Skeletal muscle satellite cell (primary cell): Measurements from ENCODE around the gene RAB40AL.
"Not testable (repeated sequence)": the region's sequence is repeated elsewhere in the genome, so short reads cannot be mapped to it uniquely, and the experiment has no call there.

Experiments used
- H3K27me3 ChIP-seq: 2 replicates; pipeline ENCODE4 v1.7.0; 2013; ENCODE audit warnings: low read length; ENCODE audit not compliant: control insufficient read depth, insufficient read depth
- H3K36me3 ChIP-seq: 2 replicates; pipeline ENCODE4 v1.7.0; 2013; ENCODE audit warnings: mild to moderate bottlenecking, control low read depth, low read length; ENCODE audit not compliant: insufficient read depth
- H3K4me1 ChIP-seq: 2 replicates; pipeline ENCODE4 v1.7.0; 2013; ENCODE audit warnings: low read length; ENCODE audit not compliant: control insufficient read depth, insufficient read depth
- H3K4me2 ChIP-seq: 2 replicates; pipeline ENCODE4 v1.7.0; 2013; ENCODE audit warnings: mild to moderate bottlenecking, low read length
- H3K4me3 ChIP-seq: 2 replicates; pipeline ENCODE4 v1.7.0; 2013; ENCODE audit warnings: low read length
- H3K9ac ChIP-seq: 2 replicates; pipeline ENCODE4 v1.7.0; 2013; ENCODE audit warnings: mild to moderate bottlenecking, low read depth, low read length, moderate library complexity
- H3K9me3 ChIP-seq: replicated peaks from 2 replicates; pipeline ENCODE4 v1.7.0; 2013; ENCODE audit warnings: mild to moderate bottlenecking, control low read depth, low read length

The RAB40AL gene

GRCh38 chrX:102959471-102959870 is 22.4 kb downstream of the RAB40AL start:
- Histone ChIP-seq H3K4me2 (peak overlapping the region; percentile 51), H3K4me3 (no peak overlapping the region), H3K9me3 (no peaks in the 10 kb centered on the region), H3K9ac (peak overlapping the region; percentile 15), H3K4me1 (peaks cover 20% of the 10 kb centered on the region), H3K27me3 (peaks cover 6% of the 10 kb centered on the region), H3K36me3 (no peaks in the 10 kb centered on the region)

- no peaks in the 10 kb centered on the region for H3K9me3 ChIP-seq
- no peak overlapping the region for H3K9ac ChIP-seq
- peaks cover 14% of the 10 kb centered on the region for H3K4me1 ChIP-seq
- H3K36me3 ChIP-seq, result no peaks in the 10 kb centered on the region
- H3K27me3 ChIP-seq, result peaks cover 6% of the 10 kb centered on the region
- H3K4me2 ChIP-seq, result no peak overlapping the region
- no peak overlapping the region for H3K4me3 ChIP-seq
Measured at GRCh38 chrX:102963955-102964354, 26.9 kb downstream of the RAB40AL start.

GRCh38 chrX:102964940-102965339 is 27.9 kb downstream of the RAB40AL start:
- Histone ChIP-seq H3K27me3 (peaks cover 6% of the 10 kb centered on the region), H3K9ac (no peak overlapping the region), H3K9me3 (no peaks in the 10 kb centered on the region), H3K4me1 (peaks cover 4% of the 10 kb centered on the region), H3K4me2 (no peak overlapping the region), H3K36me3 (no peaks in the 10 kb centered on the region), H3K4me3 (no peak overlapping the region)

GRCh38 chrX:102966701-102967100 is 29.6 kb downstream of the RAB40AL start:
- H3K4me2 ChIP-seq, result no peak overlapping the region
- H3K9ac ChIP-seq, result no peak overlapping the region
- no peaks in the 10 kb centered on the region for H3K36me3 ChIP-seq
- no peaks in the 10 kb centered on the region for H3K4me1 ChIP-seq
- H3K9me3 ChIP-seq, result peaks cover 5% of the 10 kb centered on the region
- no peak overlapping the region for H3K4me3 ChIP-seq
- H3K27me3 ChIP-seq, result peaks cover 3% of the 10 kb centered on the region

- H3K4me3 ChIP-seq, result no peak overlapping the region
- H3K4me2 ChIP-seq, result no peak overlapping the region
- no peaks in the 10 kb centered on the region for H3K27me3 ChIP-seq
- peaks cover 10% of the 10 kb centered on the region for H3K9me3 ChIP-seq
- no peaks in the 10 kb centered on the region for H3K4me1 ChIP-seq
- H3K9ac ChIP-seq, result no peak overlapping the region
- no peaks in the 10 kb centered on the region for H3K36me3 ChIP-seq
Measured at GRCh38 chrX:102968216-102968615, 31.1 kb downstream of the RAB40AL start.

- not testable (repeated sequence) for H3K4me2 ChIP-seq, H3K4me3 ChIP-seq, H3K9ac ChIP-seq, H3K9me3 ChIP-seq, H3K36me3 ChIP-seq, H3K4me1 ChIP-seq
- H3K27me3 ChIP-seq, result peaks cover 10% of the 10 kb centered on the region
Measured at GRCh38 chrX:102971536-102971935, 34.5 kb downstream of the RAB40AL start.

GRCh38 chrX:102975016-102975415 is 37.9 kb downstream of the RAB40AL start:
- H3K27me3 ChIP-seq, result peaks cover 19% of the 10 kb centered on the region

GRCh38 chrX:102976286-102976685 is 39.2 kb downstream of the RAB40AL start:
- peaks cover 6% of the 10 kb centered on the region for H3K4me1 ChIP-seq

More at GRCh38 chrX:102975016-102975415, 37.9 kb downstream of the RAB40AL start:
- Histone ChIP-seq H3K4me2 (no peak overlapping the region), H3K4me1 (peaks cover 6% of the 10 kb centered on the region), H3K9me3 (peaks cover 10% of the 10 kb centered on the region), H3K36me3 (no peaks in the 10 kb centered on the region), H3K4me3 (no peak overlapping the region), H3K9ac (no peak overlapping the region)

GRCh38 chrX:102976793-102977495 is 39.9 kb downstream of the RAB40AL start:
- H3K4me2 ChIP-seq, result no peak overlapping the region
- H3K9me3 ChIP-seq, result peaks cover 4% of the 10 kb centered on the region
- H3K27me3 ChIP-seq, result peaks cover 29% of the 10 kb centered on the region
- H3K4me1 ChIP-seq, result peaks cover 6% of the 10 kb centered on the region
- no peaks in the 10 kb centered on the region for H3K36me3 ChIP-seq
- H3K4me3 ChIP-seq, result no peak overlapping the region
- no peak overlapping the region for H3K9ac ChIP-seq

More at GRCh38 chrX:102976286-102976685, 39.2 kb downstream of the RAB40AL start:
- H3K9me3 ChIP-seq, result peaks cover 8% of the 10 kb centered on the region
- no peak overlapping the region for H3K9ac ChIP-seq
- H3K27me3 ChIP-seq, result peaks cover 23% of the 10 kb centered on the region
- no peak overlapping the region for H3K4me3 ChIP-seq
- H3K36me3 ChIP-seq, result no peaks in the 10 kb centered on the region
- H3K4me2 ChIP-seq, result no peak overlapping the region

GRCh38 chrX:102978594-102978993 is 41.5 kb downstream of the RAB40AL start:
- H3K27me3 ChIP-seq, result peaks cover 42% of the 10 kb centered on the region
- no peak overlapping the region for H3K4me3 ChIP-seq
- H3K9ac ChIP-seq, result no peak overlapping the region
- H3K9me3 ChIP-seq, result no peaks in the 10 kb centered on the region
- no peaks in the 10 kb centered on the region for H3K36me3 ChIP-seq
- H3K4me1 ChIP-seq, result peaks cover 6% of the 10 kb centered on the region
- no peak overlapping the region for H3K4me2 ChIP-seq

- H3K36me3 ChIP-seq, result no peaks in the 10 kb centered on the region
- H3K4me1 ChIP-seq, result peaks cover 6% of the 10 kb centered on the region
- H3K4me3 ChIP-seq, result no peak overlapping the region
- no peak overlapping the region for H3K4me2 ChIP-seq
- H3K9me3 ChIP-seq, result no peaks in the 10 kb centered on the region
- H3K27me3 ChIP-seq, result peaks cover 46% of the 10 kb centered on the region
- no peak overlapping the region for H3K9ac ChIP-seq
Measured at GRCh38 chrX:102979536-102979935, 42.5 kb downstream of the RAB40AL start.

GRCh38 chrX:102983205-102983604 is 46.1 kb downstream of the RAB40AL start:
- peaks cover 56% of the 10 kb centered on the region for H3K27me3 ChIP-seq
- no peaks in the 10 kb centered on the region for H3K36me3 ChIP-seq
- no peak overlapping the region for H3K4me2 ChIP-seq
- H3K4me3 ChIP-seq, result no peak overlapping the region
- no peaks in the 10 kb centered on the region for H3K9me3 ChIP-seq
- H3K9ac ChIP-seq, result no peak overlapping the region
- no peaks in the 10 kb centered on the region for H3K4me1 ChIP-seq
